Glutamatergic neuron (in vitro differentiated cells): ENCODE data around the gene MCM8. TPM values are rescaled to one million over a fixed set of nuclear protein-coding genes. Genes with fewer than 3 reads are reported as not detected.
A peak's percentile ranks its signal among the peaks of the same experiment; 100 is the strongest.

Source experiments
- DNase-seq: peaks from one replicate; pipeline ENCODE4 v3.0.0; 2022
- H3K27ac Mint-ChIP-seq: one replicate; pipeline ENCODE4 v1.8.0; 2020; ENCODE audit warnings: mild to moderate bottlenecking, mixed read lengths, inconsistent platforms; ENCODE audit not compliant: unreplicated experiment
- H3K27me3 Mint-ChIP-seq: one replicate; pipeline ENCODE4 v1.8.0; 2020; ENCODE audit warnings: mild to moderate bottlenecking, moderate library complexity, mixed read lengths, inconsistent platforms; ENCODE audit not compliant: unreplicated experiment
- H3K36me3 Mint-ChIP-seq: one replicate; pipeline ENCODE4 v1.8.0; 2020; ENCODE audit warnings: mild to moderate bottlenecking, mixed read lengths, inconsistent platforms; ENCODE audit not compliant: unreplicated experiment
- H3K4me1 Mint-ChIP-seq: one replicate; pipeline ENCODE4 v1.8.0; 2020; ENCODE audit warnings: mild to moderate bottlenecking, low read depth, mixed read lengths, inconsistent platforms; ENCODE audit not compliant: unreplicated experiment
- H3K4me3 Mint-ChIP-seq: one replicate; pipeline ENCODE4 v1.8.0; 2020; ENCODE audit warnings: mild to moderate bottlenecking, mixed read lengths, inconsistent platforms; ENCODE audit not compliant: unreplicated experiment
- H3K9me3 Mint-ChIP-seq: one replicate; pipeline ENCODE4 v1.8.0; 2020; ENCODE audit warnings: mild to moderate bottlenecking, moderate library complexity, mixed read lengths, inconsistent platforms; ENCODE audit not compliant: unreplicated experiment
- CTCF ChIP-seq: fragments of 200-600 bp; sonication (generic); IDR thresholded peaks from one replicate; pipeline ENCODE4 v1.5.0; 2021; ENCODE audit not compliant: partially characterized antibody, unreplicated experiment
- total RNA-seq: library from RNA; stranded (reverse); fragmentation: NEBNext Ultra II Directional; extraction: Animal tissue kit (Norgen Biotek cat#: 25700); gene quantifications from one replicate; pipeline ENCODE4 v1.2.1, GENCODE V29; 2021; ENCODE audit not compliant: unreplicated experiment

Gene MCM8
- total RNA-seq, 1 donor from 2014 or later: 10.1 TPM

GRCh38 chr20:5991623-5992441 lies 41.4 kb downstream of the MCM8 start:
- Mint-ChIP-seq H3K27ac (no peak overlapping the region), H3K36me3 (no peaks in the 10 kb centered on the region)
- no peak for DNase-seq

DNA sequence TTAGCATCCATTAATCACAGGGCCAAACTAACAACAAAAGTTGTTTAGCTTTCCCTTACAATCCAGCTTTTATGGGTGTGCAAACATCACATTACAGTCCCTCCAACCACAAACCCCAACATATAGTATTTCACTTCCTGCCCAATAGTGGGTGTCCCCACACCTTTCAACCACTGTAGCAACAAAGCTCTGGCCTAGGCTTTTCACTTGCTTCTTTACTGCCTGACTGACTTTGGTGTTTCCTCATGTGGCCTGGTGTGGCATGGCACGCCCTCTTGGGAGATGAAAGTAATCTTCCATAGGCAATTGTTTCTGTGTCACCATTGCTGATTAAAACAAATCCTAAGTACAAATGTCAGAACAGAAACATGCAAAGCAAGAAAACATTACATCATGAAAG lies 46.3 kb downstream of the MCM8 start:
- no peak for TF ChIP-seq CTCF
- no peak overlapping the region for H3K4me3 Mint-ChIP-seq
- no peaks in the 10 kb centered on the region for H3K27me3 Mint-ChIP-seq
- no peaks in the 10 kb centered on the region for H3K36me3 Mint-ChIP-seq
- H3K9me3 Mint-ChIP-seq: no peaks in the 10 kb centered on the region
- no peak overlapping the region for H3K27ac Mint-ChIP-seq
- DNase-seq: no peak
- H3K4me1 Mint-ChIP-seq: no peaks in the 10 kb centered on the region

More at GRCh38 chr20:5991623-5992441, 41.4 kb downstream of the MCM8 start:
- TF ChIP-seq CTCF: no peak
- Mint-ChIP-seq H3K4me1 (no peaks in the 10 kb centered on the region), H3K9me3 (no peaks in the 10 kb centered on the region), H3K27me3 (no peaks in the 10 kb centered on the region), H3K4me3 (no peak overlapping the region)

- H3K36me3 Mint-ChIP-seq: no peaks in the 10 kb centered on the region
- H3K27ac Mint-ChIP-seq: no peak overlapping the region
- no peak for TF ChIP-seq CTCF
- peaks cover 1% of the 10 kb centered on the region for H3K4me1 Mint-ChIP-seq
- H3K9me3 Mint-ChIP-seq: no peaks in the 10 kb centered on the region
- no peak overlapping the region for H3K4me3 Mint-ChIP-seq
- DNase-seq: no peak
- H3K27me3 Mint-ChIP-seq: no peaks in the 10 kb centered on the region
Measured at GRCh38 chr20:5999783-6000182, 49.3 kb downstream of the MCM8 start.

- no peak for TF ChIP-seq CTCF
- no peak for DNase-seq
Measured at GRCh38 chr20:6000871-6001270, 50.4 kb downstream of the MCM8 start.

GRCh38 chr20:6006603-6006949 lies 56.1 kb downstream of the MCM8 start:
- no peak for TF ChIP-seq CTCF
- Mint-ChIP-seq H3K36me3 (no peaks in the 10 kb centered on the region), H3K27ac (peak overlapping the region; percentile 86), H3K27me3 (peaks cover 2% of the 10 kb centered on the region), H3K9me3 (peaks cover 3% of the 10 kb centered on the region), H3K4me3 (peak overlapping the region; percentile 96), H3K4me1 (peaks cover 5% of the 10 kb centered on the region)
- no peak for DNase-seq

More at GRCh38 chr20:6000871-6001270, 50.4 kb downstream of the MCM8 start:
- Mint-ChIP-seq H3K27ac (no peak overlapping the region), H3K4me3 (no peak overlapping the region), H3K9me3 (no peaks in the 10 kb centered on the region), H3K27me3 (no peaks in the 10 kb centered on the region), H3K4me1 (peaks cover 1% of the 10 kb centered on the region), H3K36me3 (no peaks in the 10 kb centered on the region)
